ENCODE data around the gene TAPT1.
"Not testable (repeated sequence)": the region's sequence is repeated elsewhere in the genome, so short reads cannot be mapped to it uniquely, and the experiment has no call there.

TAPT1 gene

GRCh38 chr4:16225863-16226815, at the start of gene TAPT1:
TSS of gene TAPT1 (minus strand) at chr4:16226471. CDS start at chr4:16226457, 14 bp downstream.
- peak within 1 kb of the TSS; percentile 68 to 81 for H3K4me3 ChIP-seq (replicated peaks in 1 of 2; ENCODE audit: low read depth in 2 of 2, low read length in 2 of 2)
- DNase-seq (ENCODE audit: low read depth in 2 of 2), result peak; percentile 55 to 72
- TF ChIP-seq CTCF (IDR thresholded peaks at IDR 0.05; ENCODE audit: low read depth, low read length), result no peak

- TF ChIP-seq CTCF (IDR thresholded peaks at IDR 0.05; ENCODE audit: low read depth, low read length), result no peak
These were observed 45.1 kb upstream of the TAPT1 start for GRCh38 chr4:16271411-16271810.

GRCh38 chr4:16270454-16271328, 44.4 kb upstream of the TAPT1 start:
- peak; percentile 23 for TF ChIP-seq CTCF (IDR thresholded peaks at IDR 0.05; ENCODE audit: low read depth, low read length)
- no peak overlapping the region for H3K4me3 ChIP-seq (replicated peaks in 1 of 2; ENCODE audit: low read depth in 2 of 2, low read length in 2 of 2)
- peak in 1 of 2 donors; percentile 10 for DNase-seq (ENCODE audit: low read depth in 2 of 2)

More at GRCh38 chr4:16271411-16271810, 45.1 kb upstream of the TAPT1 start:
- no peak for DNase-seq (ENCODE audit: low read depth in 2 of 2)
- H3K4me3 ChIP-seq (replicated peaks in 1 of 2; ENCODE audit: low read depth in 2 of 2, low read length in 2 of 2), result no peak overlapping the region

GRCh38 chr4:16269742-16270453, 43.6 kb upstream of the TAPT1 start:
- DNase-seq (ENCODE audit: low read depth in 2 of 2), result peak; percentile 89 to 97
- not testable (repeated sequence) for H3K4me3 ChIP-seq (replicated peaks in 1 of 2; ENCODE audit: low read depth in 2 of 2, low read length in 2 of 2)

GRCh38 chr4:16269240-16269639, 43.0 kb upstream of the TAPT1 start:
- no peak for DNase-seq (ENCODE audit: low read depth in 2 of 2)
- no peak for TF ChIP-seq CTCF (IDR thresholded peaks at IDR 0.05; ENCODE audit: low read depth, low read length)
- H3K4me3 ChIP-seq (replicated peaks in 1 of 2; ENCODE audit: low read depth in 2 of 2, low read length in 2 of 2), result no peak overlapping the region

- no peak for TF ChIP-seq CTCF (IDR thresholded peaks at IDR 0.05; ENCODE audit: low read depth, low read length)
- H3K4me3 ChIP-seq (replicated peaks in 1 of 2; ENCODE audit: low read depth in 2 of 2, low read length in 2 of 2), result no peak overlapping the region
- no peak for DNase-seq (ENCODE audit: low read depth in 2 of 2)
These were observed 42.0 kb upstream of the TAPT1 start for GRCh38 chr4:16268290-16268689.

All from cardiac fibroblast (primary cell).